ENCODE data around the gene ULK1.

Gene ULK1

DNA sequence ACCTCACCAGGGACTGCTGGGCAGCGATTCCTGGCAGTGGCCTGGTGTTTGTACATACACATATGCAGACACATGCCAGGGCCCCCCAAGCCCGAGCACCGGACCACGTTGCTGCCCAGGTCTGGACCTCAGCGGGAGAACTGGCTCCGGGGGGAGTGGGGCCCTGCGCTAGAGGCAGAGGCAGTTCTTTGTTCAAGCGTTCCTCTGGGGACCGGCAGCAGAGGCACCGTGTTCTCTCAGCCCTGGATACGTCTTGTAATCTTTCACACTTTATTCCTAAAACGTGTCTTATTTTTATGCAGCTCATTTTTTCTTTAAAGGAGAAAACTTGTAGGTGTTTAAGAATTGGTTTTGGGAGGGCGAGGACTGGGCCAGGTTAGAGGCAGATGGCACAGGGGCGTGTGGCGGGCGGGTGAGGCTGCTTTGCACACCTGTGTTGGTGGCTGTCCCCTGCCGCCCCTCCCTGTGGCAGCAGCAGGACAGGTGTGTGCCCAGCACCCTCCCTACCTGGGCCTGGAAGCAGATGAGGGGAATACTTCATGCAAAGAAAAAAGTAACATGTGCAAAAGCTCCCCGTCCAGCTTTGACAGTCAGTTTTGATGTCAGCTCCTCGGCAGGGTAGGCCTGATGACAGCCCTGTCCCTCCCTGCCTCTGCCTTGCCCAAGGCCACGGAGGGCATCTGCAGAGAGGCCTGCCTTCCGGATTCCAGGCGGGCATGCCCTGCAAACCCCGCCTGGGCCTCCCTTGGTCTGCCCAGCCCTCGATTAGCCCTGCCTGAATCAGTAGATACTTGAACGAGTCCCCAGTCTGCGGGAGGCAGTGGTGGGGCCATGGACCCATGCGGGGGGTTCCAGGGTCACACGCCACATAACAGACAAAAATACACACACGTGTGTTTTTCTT is 27.7 kb downstream of the ULK1 start:
- peaks cover 37% of the 10 kb centered on the region for H3K36me3 ChIP-seq (ENCODE audit: control insufficient read depth, insufficient read depth, low read length)
- no peak overlapping the region for H3K27ac ChIP-seq (ENCODE audit: low read length)
- no peak overlapping the region for H3K4me3 ChIP-seq (ENCODE audit: low read length)
- no peaks in the 10 kb centered on the region for H3K4me1 ChIP-seq (ENCODE audit: control insufficient read depth, insufficient read depth, low read length)
- no peaks in the 10 kb centered on the region for H3K27me3 ChIP-seq (ENCODE audit: control insufficient read depth, insufficient read depth, low read length)
- DNase-seq (ENCODE audit: low read depth, low spot score) = no peak
- H3K9me3 ChIP-seq (ENCODE audit: control insufficient read depth, insufficient read depth, low read length) = no peaks in the 10 kb centered on the region
- WGBS (ENCODE audit: insufficient coverage, insufficient read length) = no CpG with 5 or more reads among the region's 29 CpGs

DNA sequence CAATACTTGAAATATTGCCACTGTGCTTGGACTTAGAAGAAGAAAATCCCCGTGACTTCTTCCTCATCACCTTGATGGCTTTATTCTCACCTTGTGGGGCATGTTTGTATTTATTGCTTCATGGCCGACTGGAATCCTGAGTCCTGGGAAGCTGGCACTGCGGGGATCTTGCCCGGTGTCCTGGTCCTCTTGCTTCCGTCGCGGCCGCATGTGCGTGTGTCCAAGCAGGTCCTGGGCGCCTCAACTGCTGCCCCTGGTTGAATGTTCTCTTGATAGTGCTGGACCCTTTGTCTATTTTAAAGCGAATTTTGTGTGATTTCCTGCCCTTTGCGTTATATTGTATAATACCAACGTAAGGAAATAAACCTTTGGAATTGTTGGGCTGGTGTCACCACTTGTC is 28.4 kb downstream of the ULK1 start:
- H3K4me1 ChIP-seq (ENCODE audit: control insufficient read depth, insufficient read depth, low read length) = no peaks in the 10 kb centered on the region
- H3K36me3 ChIP-seq (ENCODE audit: control insufficient read depth, insufficient read depth, low read length) = peaks cover 37% of the 10 kb centered on the region
- no peak overlapping the region for H3K27ac ChIP-seq (ENCODE audit: low read length)
- H3K27me3 ChIP-seq (ENCODE audit: control insufficient read depth, insufficient read depth, low read length) = no peaks in the 10 kb centered on the region
- no peak for DNase-seq (ENCODE audit: low read depth, low spot score)
- no peak overlapping the region for H3K4me3 ChIP-seq (ENCODE audit: low read length)
- H3K9me3 ChIP-seq (ENCODE audit: control insufficient read depth, insufficient read depth, low read length) = no peaks in the 10 kb centered on the region
- no CpG with 5 or more reads among the region's 13 CpGs for WGBS (ENCODE audit: insufficient coverage, insufficient read length)

GRCh38 chr12:131923260-131923659 is 28.8 kb downstream of the ULK1 start:
- no peak for DNase-seq (ENCODE audit: low read depth, low spot score)
- Histone ChIP-seq H3K27me3 (ENCODE audit: control insufficient read depth, insufficient read depth, low read length) (no peaks in the 10 kb centered on the region), H3K27ac (ENCODE audit: low read length) (no peak overlapping the region), H3K4me1 (ENCODE audit: control insufficient read depth, insufficient read depth, low read length) (no peaks in the 10 kb centered on the region), H3K36me3 (ENCODE audit: control insufficient read depth, insufficient read depth, low read length) (peaks cover 34% of the 10 kb centered on the region), H3K4me3 (ENCODE audit: low read length) (no peak overlapping the region), H3K9me3 (ENCODE audit: control insufficient read depth, insufficient read depth, low read length) (no peaks in the 10 kb centered on the region)
- no CpG with 5 or more reads among the region's 11 CpGs for WGBS (ENCODE audit: insufficient coverage, insufficient read length)

GRCh38 chr12:131927110-131928079 is 33.0 kb downstream of the ULK1 start:
- H3K27ac ChIP-seq (ENCODE audit: low read length) = no peak overlapping the region
- peaks cover 8% of the 10 kb centered on the region for H3K36me3 ChIP-seq (ENCODE audit: control insufficient read depth, insufficient read depth, low read length)
- H3K27me3 ChIP-seq (ENCODE audit: control insufficient read depth, insufficient read depth, low read length) = no peaks in the 10 kb centered on the region
- DNase-seq (ENCODE audit: low read depth, low spot score) = no peak
- WGBS (ENCODE audit: insufficient coverage, insufficient read length) = no CpG with 5 or more reads among the region's 24 CpGs
- H3K4me1 ChIP-seq (ENCODE audit: control insufficient read depth, insufficient read depth, low read length) = no peaks in the 10 kb centered on the region
- no peaks in the 10 kb centered on the region for H3K9me3 ChIP-seq (ENCODE audit: control insufficient read depth, insufficient read depth, low read length)
- no peak overlapping the region for H3K4me3 ChIP-seq (ENCODE audit: low read length)

DNA sequence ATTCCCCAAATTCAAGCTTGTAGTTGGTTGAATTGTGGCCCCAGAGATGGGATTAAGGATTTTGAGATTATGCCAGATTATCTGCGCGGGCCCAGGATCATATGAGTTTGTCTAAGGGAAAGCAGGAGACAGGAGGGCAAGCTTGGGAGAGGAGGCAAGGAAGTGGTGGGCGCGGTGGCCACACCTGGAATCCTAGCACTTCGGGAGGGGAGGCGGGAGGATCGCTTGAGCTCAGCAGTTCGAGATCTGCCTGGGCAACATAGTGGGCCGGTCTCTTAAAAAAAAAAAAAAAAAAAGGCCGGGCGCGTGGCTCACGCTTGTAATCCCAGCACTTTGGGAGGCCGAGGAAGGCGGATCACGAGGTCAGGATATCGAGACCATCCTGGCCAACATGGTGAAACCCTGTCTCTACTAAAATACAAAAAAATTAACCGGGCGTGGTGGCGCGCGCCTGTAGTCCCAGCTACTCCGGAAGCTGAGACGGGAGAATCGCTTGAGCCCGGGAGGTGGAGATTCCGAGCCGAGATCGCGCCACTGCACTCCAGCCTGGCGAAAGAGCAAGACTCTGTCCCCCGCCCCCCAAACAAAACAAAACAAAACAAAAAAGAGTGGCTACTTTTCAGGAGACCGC is 33.8 kb downstream of the ULK1 start:
- H3K4me3 ChIP-seq (ENCODE audit: low read length) = peak overlapping the region; percentile 49; the same call in 1 of the 2 replicates
- no peaks in the 10 kb centered on the region for H3K27me3 ChIP-seq (ENCODE audit: control insufficient read depth, insufficient read depth, low read length)
- H3K27ac ChIP-seq (ENCODE audit: low read length) = no peak overlapping the region
- H3K9me3 ChIP-seq (ENCODE audit: control insufficient read depth, insufficient read depth, low read length) = no peaks in the 10 kb centered on the region
- WGBS (ENCODE audit: insufficient coverage, insufficient read length) = no CpG with 5 or more reads among the region's 33 CpGs
- H3K4me1 ChIP-seq (ENCODE audit: control insufficient read depth, insufficient read depth, low read length) = no peaks in the 10 kb centered on the region
- H3K36me3 ChIP-seq (ENCODE audit: control insufficient read depth, insufficient read depth, low read length) = peaks cover 15% of the 10 kb centered on the region
- DNase-seq (ENCODE audit: low read depth, low spot score) = no peak

DNA sequence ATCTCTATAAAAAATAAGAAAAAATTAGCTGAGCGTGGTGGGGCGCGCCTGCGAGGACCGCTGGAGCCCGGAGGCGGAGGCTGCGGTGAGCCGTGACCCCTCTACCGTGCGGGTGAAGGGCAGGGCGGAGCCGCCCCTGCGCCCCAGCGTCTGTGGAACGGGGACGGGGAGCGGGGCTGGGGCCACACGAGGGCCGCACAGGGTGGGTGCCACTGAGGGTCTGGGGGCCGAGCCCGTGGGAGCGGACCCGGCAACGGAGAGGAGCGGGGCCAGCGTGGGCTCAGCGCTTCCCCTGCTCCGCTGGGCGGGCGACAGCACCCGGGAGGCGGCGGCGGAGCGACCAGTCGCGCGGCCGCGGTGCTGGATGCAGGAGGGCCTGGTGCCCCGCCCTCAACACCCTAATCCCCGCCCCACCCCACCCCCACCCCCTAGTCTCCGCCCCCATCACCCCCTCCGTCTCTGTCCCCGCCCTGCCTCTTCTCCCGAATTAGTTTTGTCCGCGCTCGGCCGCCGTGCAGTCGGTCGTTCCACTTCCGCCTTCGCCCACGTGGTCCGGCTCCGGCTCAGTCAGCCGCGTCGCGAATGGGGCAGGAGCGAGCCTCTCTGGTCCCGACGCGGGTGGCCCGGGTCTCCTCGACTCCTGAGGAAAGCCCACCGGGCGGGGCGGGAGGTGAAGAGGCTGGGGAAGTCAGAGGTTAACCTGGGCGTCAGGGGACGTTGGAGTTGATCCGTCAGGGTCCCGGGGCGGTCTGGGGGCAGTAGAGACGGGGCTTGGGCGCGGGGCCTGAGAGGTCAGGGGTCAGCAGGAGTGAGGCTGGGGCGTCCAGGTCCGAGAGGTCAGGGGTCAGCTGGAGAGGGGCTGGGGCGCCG is 34.5 kb downstream of the ULK1 start, which contains the start of gene PUS1:
PUS1 (plus strand) TSS at position 566 of the 870 bp plus-strand sequence. CDS start 447 bp downstream, outside the sequence.
- H3K36me3 ChIP-seq (ENCODE audit: control insufficient read depth, insufficient read depth, low read length) = peaks cover 23% of the 10 kb centered on the region
- no peaks in the 10 kb centered on the region for H3K9me3 ChIP-seq (ENCODE audit: control insufficient read depth, insufficient read depth, low read length)
- H3K27me3 ChIP-seq (ENCODE audit: control insufficient read depth, insufficient read depth, low read length) = no peaks in the 10 kb centered on the region
- no peak within 1 kb of the TSS for H3K27ac ChIP-seq (ENCODE audit: low read length)
- WGBS (ENCODE audit: insufficient coverage, insufficient read length) = no CpG with 5 or more reads among the region's 84 CpGs
- DNase-seq (ENCODE audit: low read depth, low spot score) = peak; percentile 85
- no peaks in the 10 kb centered on the region for H3K4me1 ChIP-seq (ENCODE audit: control insufficient read depth, insufficient read depth, low read length)
- H3K4me3 ChIP-seq (ENCODE audit: low read length) = peak within 1 kb of the TSS; percentile 95

GRCh38 chr12:131929581-131930456 is 35.4 kb downstream of the ULK1 start:
- peaks cover 29% of the 10 kb centered on the region for H3K36me3 ChIP-seq (ENCODE audit: control insufficient read depth, insufficient read depth, low read length)
- WGBS (ENCODE audit: insufficient coverage, insufficient read length) = no CpG with 5 or more reads among the region's 87 CpGs
- H3K4me3 ChIP-seq (ENCODE audit: low read length) = peak overlapping the region; percentile 95
- DNase-seq (ENCODE audit: low read depth, low spot score) = no peak
- no peaks in the 10 kb centered on the region for H3K27me3 ChIP-seq (ENCODE audit: control insufficient read depth, insufficient read depth, low read length)
- H3K27ac ChIP-seq (ENCODE audit: low read length) = no peak overlapping the region
- H3K4me1 ChIP-seq (ENCODE audit: control insufficient read depth, insufficient read depth, low read length) = no peaks in the 10 kb centered on the region
- H3K9me3 ChIP-seq (ENCODE audit: control insufficient read depth, insufficient read depth, low read length) = no peaks in the 10 kb centered on the region

- Histone ChIP-seq H3K36me3 (ENCODE audit: control insufficient read depth, insufficient read depth, low read length) (peaks cover 29% of the 10 kb centered on the region), H3K9me3 (ENCODE audit: control insufficient read depth, insufficient read depth, low read length) (no peaks in the 10 kb centered on the region), H3K4me3 (ENCODE audit: low read length) (peak overlapping the region; percentile 95; the same call in 1 of the 2 replicates), H3K27ac (ENCODE audit: low read length) (no peak overlapping the region), H3K4me1 (ENCODE audit: control insufficient read depth, insufficient read depth, low read length) (no peaks in the 10 kb centered on the region), H3K27me3 (ENCODE audit: control insufficient read depth, insufficient read depth, low read length) (no peaks in the 10 kb centered on the region)
- no peak for DNase-seq (ENCODE audit: low read depth, low spot score)
- no CpG with 5 or more reads among the region's 9 CpGs for WGBS (ENCODE audit: insufficient coverage, insufficient read length)
These were observed 36.1 kb downstream of the ULK1 start for GRCh38 chr12:131930510-131930909.

DNA sequence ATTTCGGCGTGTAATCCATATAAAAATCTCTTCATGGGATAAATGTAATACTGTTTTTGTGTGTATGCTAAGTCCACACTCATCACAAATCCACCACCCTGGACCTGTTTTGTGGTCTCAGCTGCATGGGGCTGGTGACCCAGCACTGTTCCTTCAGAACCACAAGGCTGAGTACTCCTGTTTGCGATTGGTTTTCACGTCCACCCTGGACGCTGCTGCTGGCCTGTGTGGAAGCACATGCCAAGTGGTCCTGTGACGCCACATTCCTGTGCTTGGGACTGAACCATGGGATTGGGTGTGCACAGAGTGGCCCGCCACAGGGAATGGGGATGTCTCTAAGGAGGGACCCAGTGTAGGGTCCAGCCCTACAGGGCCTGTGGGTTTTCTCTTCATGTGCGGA is 39.0 kb downstream of the ULK1 start:
- H3K4me3 ChIP-seq (ENCODE audit: low read length) = no peak overlapping the region
- WGBS (ENCODE audit: insufficient coverage, insufficient read length) = no CpG with 5 or more reads among the region's 8 CpGs
- no peaks in the 10 kb centered on the region for H3K27me3 ChIP-seq (ENCODE audit: control insufficient read depth, insufficient read depth, low read length)
- H3K9me3 ChIP-seq (ENCODE audit: control insufficient read depth, insufficient read depth, low read length) = no peaks in the 10 kb centered on the region
- DNase-seq (ENCODE audit: low read depth, low spot score) = no peak
- H3K4me1 ChIP-seq (ENCODE audit: control insufficient read depth, insufficient read depth, low read length) = no peaks in the 10 kb centered on the region
- H3K27ac ChIP-seq (ENCODE audit: low read length) = no peak overlapping the region
- H3K36me3 ChIP-seq (ENCODE audit: control insufficient read depth, insufficient read depth, low read length) = peaks cover 29% of the 10 kb centered on the region

All from iPS DF 6.9 (cell line).